DOHH2 (cell line): ENCODE data around the gene ELAVL2.

Experiments
- CTCF ChIP-seq: fragments of 200-600 bp; sonication (generic); IDR thresholded peaks from one replicate; pipeline ENCODE4 v1.5.1; 2014; ENCODE audit warnings: antibody characterized with exemption, mild to moderate bottlenecking, low read depth, low read length; ENCODE audit not compliant: poor library complexity, severe bottlenecking
- EZH2phosphoT487 ChIP-seq: fragments of 200-600 bp; sonication (generic); IDR thresholded peaks from 2 replicates; pipeline ENCODE4 v1.6.1; 2017; ENCODE audit warnings: borderline replicate concordance, mild to moderate bottlenecking, antibody characterized with exemption, low read length, moderate library complexity, mixed read lengths

GRCh38 chr9:23798325-23798724 is 27.7 kb downstream of the ELAVL2 start:
- TF ChIP-seq CTCF (no peak), EZH2phosphoT487 (no peak)
